Kidney (tissue), 14 donors: Measurements from ENCODE around the gene FAM204A. TPM values are rescaled to one million over a fixed set of nuclear protein-coding genes. Genes with fewer than 3 reads are reported as not detected.

Source experiments
- DNase-seq, 5 donors: peaks; one replicate each; pipeline ENCODE4 v3.0.0-alpha.2; 2013 to 2020
- FAIRE-seq: peaks from 2 replicates; lab custom pipeline; 2012; peaks lifted over from hg19 to GRCh38; lab: Jason Lieb, UNC
- H3K27ac ChIP-seq, 2 donors: one replicate each; pipeline ENCODE4 v1.7.0; 2013; ENCODE audit warnings: low read depth in 2 of 2, low read length in 2 of 2, inconsistent platforms in 1 of 2
- H3K27me3 ChIP-seq: one replicate; pipeline ENCODE4 v1.7.1; 2013; ENCODE audit warnings: low read length, inconsistent platforms; ENCODE audit not compliant: control insufficient read depth, insufficient read depth
- H3K36me3 ChIP-seq, 3 donors: one replicate each; pipeline versions ENCODE4 v1.7.0 to v1.7.1; 2013; ENCODE audit warnings: low read length in 3 of 3, control low read depth in 1 of 3, inconsistent platforms in 1 of 3; ENCODE audit not compliant: insufficient read depth in 3 of 3, control insufficient read depth in 2 of 3
- H3K4me1 ChIP-seq, 3 donors: one replicate each; pipeline versions ENCODE4 v1.7.0 to v1.7.1; 2013; ENCODE audit warnings: low read length in 3 of 3, inconsistent platforms in 1 of 3, low read depth in 1 of 3; ENCODE audit not compliant: control insufficient read depth in 2 of 3, insufficient read depth in 2 of 3
- H3K4me3 ChIP-seq, 3 donors: one replicate each; pipeline versions ENCODE4 v1.7.0 to v1.8.1; 2013; ENCODE audit warnings: low read length in 3 of 3, control low read depth in 1 of 3, inconsistent platforms in 1 of 3
- H3K9ac ChIP-seq, 3 donors: one replicate each; pipeline versions ENCODE4 v1.7.0 to v1.7.1; 2013; ENCODE audit warnings: low read length in 3 of 3, control low read depth in 1 of 3, inconsistent platforms in 1 of 3
- H3K9me3 ChIP-seq, 3 donors: one replicate each; pipeline versions ENCODE4 v1.7.0 to v1.7.1; 2013; ENCODE audit warnings: low read length in 3 of 3, control low read depth in 1 of 3, inconsistent platforms in 1 of 3; ENCODE audit not compliant: control insufficient read depth in 2 of 3, insufficient read depth in 1 of 3
- intact Hi-C: fragments of 100-400 bp; cut with DNase I; formaldehyde crosslinking; loops from one replicate; pipeline ENCODE4 v1.11.1; 2022
- polyA plus RNA-seq: library from polyadenylated mRNA; stranded (reverse); fragments of 350-450 nt; fragmentation: Illumina TruSeq; extraction: RNeasy Lipid Tissue Mini Kit (QIAGEN cat#74804); gene quantifications from one replicate; pipeline ENCODE4 v1.2.3, GENCODE V29; 2014; ENCODE audit warnings: low read depth, low replicate concordance; ENCODE audit not compliant: insufficient read depth
- total RNA-seq: library from RNA; stranded (reverse); fragmentation: NEBNext Ultra II Directional; extraction: Animal tissue kit (Norgen Biotek cat#: 25700); gene quantifications from one replicate; pipeline ENCODE4 v1.2.1, GENCODE V29; 2021
- TF ChIP-seq, protein P1 (sequence below): IDR thresholded peaks from 3 replicates; pipeline ENCODE4 v1.5.1; 2012; ENCODE audit warnings: mild to moderate bottlenecking, moderate library complexity, borderline replicate concordance; ENCODE audit not compliant: insufficient read depth; ENCODE audit errors: extremely low read depth
- donor health status: control.
- donor health status: control.
- donor health status: control.
- donor health status: control.
- donor health status: control.
- donor health status: DM: yes; HTN: yes; CAD: no.
- donor health status: Normal renal cell carcinoma (clear cell type).

The FAM204A gene
- total and polyA plus RNA-seq, 2 donors from 2014 or later = 40.2 to 70.6 TPM

DNA sequence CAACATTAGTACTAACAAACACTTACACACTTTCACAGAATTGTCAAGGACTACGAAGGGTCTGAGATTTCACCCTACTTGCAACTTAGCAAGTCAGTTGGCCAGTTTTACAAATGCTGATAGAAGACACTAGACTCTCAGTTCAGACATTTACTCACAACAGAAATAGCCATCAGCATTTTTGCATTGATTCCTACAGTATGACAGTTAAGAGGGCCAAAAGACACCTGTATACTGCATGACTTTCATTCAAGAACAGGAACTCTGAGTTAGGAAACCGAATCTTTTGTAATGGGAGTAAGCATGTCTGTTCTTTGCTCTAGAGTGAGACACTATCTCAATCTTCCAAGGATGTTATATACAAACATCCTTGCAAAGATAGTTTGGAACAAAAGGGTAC is 40.9 kb downstream of the FAM204A start:
- no peak overlapping the region for H3K9ac ChIP-seq
- no peaks in the 10 kb centered on the region for H3K9me3 ChIP-seq
- H3K27me3 ChIP-seq = no peaks in the 10 kb centered on the region
- DNase-seq (no peak), FAIRE-seq (no peak)
- no peaks in the 10 kb centered on the region for H3K4me1 ChIP-seq
- intact Hi-C loops = no loop called here
- no peak overlapping the region for H3K4me3 ChIP-seq
- no peak overlapping the region for H3K27ac ChIP-seq
- TF ChIP-seq, protein P1, sequence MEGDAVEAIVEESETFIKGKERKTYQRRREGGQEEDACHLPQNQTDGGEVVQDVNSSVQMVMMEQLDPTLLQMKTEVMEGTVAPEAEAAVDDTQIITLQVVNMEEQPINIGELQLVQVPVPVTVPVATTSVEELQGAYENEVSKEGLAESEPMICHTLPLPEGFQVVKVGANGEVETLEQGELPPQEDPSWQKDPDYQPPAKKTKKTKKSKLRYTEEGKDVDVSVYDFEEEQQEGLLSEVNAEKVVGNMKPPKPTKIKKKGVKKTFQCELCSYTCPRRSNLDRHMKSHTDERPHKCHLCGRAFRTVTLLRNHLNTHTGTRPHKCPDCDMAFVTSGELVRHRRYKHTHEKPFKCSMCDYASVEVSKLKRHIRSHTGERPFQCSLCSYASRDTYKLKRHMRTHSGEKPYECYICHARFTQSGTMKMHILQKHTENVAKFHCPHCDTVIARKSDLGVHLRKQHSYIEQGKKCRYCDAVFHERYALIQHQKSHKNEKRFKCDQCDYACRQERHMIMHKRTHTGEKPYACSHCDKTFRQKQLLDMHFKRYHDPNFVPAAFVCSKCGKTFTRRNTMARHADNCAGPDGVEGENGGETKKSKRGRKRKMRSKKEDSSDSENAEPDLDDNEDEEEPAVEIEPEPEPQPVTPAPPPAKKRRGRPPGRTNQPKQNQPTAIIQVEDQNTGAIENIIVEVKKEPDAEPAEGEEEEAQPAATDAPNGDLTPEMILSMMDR = no peak
- peaks cover 0 to 4% (median 0%) of the 10 kb centered on the region in 3 donors for H3K36me3 ChIP-seq

DNA sequence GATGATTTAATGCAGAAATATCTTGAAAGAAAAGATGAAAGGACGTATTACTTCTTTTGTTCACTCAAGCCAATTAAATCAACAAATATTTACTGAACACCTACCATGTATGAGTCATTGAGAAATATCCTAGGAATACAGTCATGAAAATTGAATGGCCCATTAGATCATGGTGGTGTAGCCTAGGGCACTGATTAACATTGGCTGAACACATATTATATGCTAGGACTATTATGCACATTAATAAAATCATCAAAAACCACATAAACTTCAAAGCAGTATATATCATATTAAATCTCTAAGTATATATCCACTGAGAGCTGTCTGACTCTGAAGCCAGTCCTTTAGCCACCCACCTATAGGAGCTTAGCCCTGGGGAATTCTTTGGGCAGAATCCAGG is 41.8 kb downstream of the FAM204A start:
- Histone ChIP-seq H3K4me3 (no peak overlapping the region), H3K27ac (no peak overlapping the region), H3K9ac (no peak overlapping the region), H3K4me1 (no peaks in the 10 kb centered on the region), H3K9me3 (no peaks in the 10 kb centered on the region), H3K36me3 (peaks cover 0 to 4% (median 0%) of the 10 kb centered on the region in 3 donors), H3K27me3 (no peaks in the 10 kb centered on the region)
- intact Hi-C loops = no loop called here
- DNase-seq = no peak
- TF ChIP-seq, protein P1 = no peak
- FAIRE-seq = no peak

DNA sequence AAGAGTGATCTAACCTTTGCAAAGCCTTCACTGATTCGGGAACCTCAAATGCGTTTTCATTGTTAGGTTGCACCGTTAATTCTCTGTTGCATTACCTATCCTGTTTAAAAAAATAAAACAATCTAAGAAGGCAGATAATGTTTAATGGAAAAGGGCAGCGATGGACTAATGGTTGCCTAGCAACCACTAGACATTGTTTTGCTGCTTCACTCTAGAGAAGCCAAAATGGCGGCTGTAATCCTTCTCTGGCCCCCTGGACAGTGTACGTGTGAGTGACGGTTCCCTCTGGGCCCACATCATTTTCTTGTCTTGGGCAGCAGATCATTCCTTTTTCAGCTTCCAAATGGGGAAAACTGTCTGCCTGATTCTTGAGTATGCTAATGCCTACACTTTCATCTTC is 43.3 kb downstream of the FAM204A start:
- intact Hi-C loops = no loop called here
- no peak for FAIRE-seq
- Histone ChIP-seq H3K9ac (no peak overlapping the region), H3K4me3 (no peak overlapping the region), H3K4me1 (no peaks in the 10 kb centered on the region), H3K36me3 (no peaks in the 10 kb centered on the region), H3K9me3 (no peaks in the 10 kb centered on the region), H3K27ac (no peak overlapping the region), H3K27me3 (no peaks in the 10 kb centered on the region)
- TF ChIP-seq, protein P1 = no peak
- no peak for DNase-seq

DNA sequence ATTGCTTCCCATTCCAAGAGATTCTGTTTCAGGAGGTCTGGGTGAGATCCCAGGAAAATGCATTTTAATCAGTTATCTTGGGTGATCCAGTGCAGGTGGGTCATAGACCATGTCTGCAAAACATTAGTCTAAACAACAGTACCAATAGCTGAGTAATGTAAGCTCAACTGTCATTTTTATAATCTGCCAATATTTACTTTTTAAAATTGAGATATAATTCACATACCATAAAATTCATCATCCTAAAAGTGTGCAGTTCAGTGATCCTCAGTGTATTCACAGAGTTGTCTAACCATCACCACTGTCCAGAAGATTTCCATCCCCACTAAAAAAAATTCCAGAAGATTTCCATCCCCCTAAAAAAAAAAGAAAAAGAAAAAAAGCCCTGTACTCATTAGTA is 51.0 kb downstream of the FAM204A start:
- DNase-seq (no peak), FAIRE-seq (no peak)
- Histone ChIP-seq H3K36me3 (no peaks in the 10 kb centered on the region), H3K4me1 (no peaks in the 10 kb centered on the region), H3K9ac (no peak overlapping the region), H3K4me3 (no peak overlapping the region), H3K27ac (no peak overlapping the region), H3K27me3 (no peaks in the 10 kb centered on the region), H3K9me3 (no peaks in the 10 kb centered on the region)
- TF ChIP-seq, protein P1 = no peak
- intact Hi-C loops = no loop called here
